Stimulated activated CD4-positive, alpha-beta T cell treated with anti-CD3 and anti-CD28 coated beads, Interleukin-2, amount 100 ng/mL, for 48 hours (primary cell): ENCODE results near the gene CCDC172.

Experiments used
- DNase-seq, 2 donors: peaks; one replicate each; pipeline ENCODE4 v3.0.0-alpha.2; 2020

CCDC172 gene, protein sequence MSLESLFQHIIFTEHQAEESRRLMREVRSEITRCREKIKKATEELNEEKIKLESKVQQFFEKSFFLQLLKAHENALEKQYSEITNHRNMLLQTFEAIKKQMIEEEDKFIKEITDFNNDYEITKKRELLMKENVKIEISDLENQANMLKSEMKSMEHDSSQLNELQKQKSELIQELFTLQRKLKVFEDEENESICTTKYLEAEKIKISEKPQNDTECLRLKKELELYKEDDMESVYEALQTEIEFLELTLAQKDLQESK

DNA sequence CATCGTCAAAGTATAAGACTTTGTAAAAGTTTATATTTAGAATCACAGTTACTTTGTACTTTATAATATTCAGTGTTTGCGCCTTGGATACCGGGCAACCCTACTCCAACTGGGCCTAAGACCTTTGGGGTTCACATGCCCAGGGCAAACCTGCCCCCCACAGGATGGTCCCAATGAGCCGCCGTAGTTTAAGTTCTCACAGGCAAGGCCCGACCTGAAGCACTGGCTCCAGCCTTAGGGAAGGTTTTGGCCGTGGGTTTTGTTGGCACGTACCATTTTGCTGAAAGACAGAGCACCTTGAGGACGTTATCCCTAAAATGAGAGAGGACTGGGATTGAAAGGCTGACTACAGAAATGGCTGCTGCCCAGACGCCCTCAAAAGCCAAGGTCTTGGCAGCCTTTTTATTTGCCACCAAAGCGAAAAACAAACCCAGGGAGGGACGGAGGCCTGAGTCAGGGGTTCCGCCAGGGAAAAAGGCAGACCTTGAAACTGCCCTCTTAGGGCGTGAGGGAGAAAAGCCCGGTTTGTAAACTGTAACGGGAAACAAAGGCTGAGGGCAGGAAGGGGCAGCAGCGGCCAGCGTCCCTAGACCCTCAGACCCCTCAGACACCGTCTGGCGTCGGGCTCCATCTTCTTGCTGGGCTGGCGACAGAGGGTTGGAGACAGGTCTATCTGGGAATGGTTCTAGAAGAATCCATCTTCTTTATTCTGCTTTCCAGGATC lies at the start of gene CCDC172:
Gene CCDC172, plus strand, starts transcription at position 222 of the 724 bp plus-strand sequence. CDS start 564 bp downstream, outside the sequence.
- no peak for DNase-seq

DNA sequence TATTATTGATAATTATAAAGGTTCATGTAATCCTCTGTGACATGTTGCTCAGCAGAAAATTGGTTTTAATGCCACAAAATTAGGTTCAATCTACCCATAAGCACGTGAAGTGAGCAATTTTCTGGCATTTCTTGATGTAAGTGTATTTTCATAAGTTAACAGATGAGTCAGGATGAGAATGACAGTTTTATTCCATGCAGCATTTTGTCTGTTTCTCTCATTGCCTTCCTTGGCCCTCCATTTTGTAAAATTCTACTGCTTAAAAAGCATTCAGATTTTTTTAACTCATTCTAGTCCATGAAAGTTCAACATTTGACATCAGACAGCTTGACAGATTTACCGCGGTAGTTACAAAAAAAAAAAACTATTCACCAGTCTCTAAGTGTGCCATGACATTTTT lies 47.3 kb upstream of the CCDC172 start:
- no peak for DNase-seq

DNA sequence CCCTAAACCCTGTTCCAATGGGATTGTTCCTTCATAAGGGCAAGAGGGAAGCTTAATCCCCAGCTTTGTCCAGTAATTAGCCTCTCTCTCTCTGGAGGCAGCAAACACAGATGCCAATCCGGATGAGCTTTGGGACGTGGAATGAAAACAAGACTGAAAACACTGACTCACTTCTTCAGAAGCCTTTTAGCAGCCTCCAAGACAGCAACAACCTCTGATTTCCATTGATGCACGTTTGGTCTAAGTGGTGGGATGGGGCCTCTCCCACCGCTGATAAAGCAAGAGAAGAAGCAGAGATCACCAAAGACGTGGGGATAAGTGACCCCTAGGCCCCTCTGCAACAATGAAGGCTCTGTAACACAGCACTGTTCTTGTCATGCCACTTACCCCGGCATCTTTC lies 45.4 kb upstream of the CCDC172 start:
- DNase-seq: no peak

DNA sequence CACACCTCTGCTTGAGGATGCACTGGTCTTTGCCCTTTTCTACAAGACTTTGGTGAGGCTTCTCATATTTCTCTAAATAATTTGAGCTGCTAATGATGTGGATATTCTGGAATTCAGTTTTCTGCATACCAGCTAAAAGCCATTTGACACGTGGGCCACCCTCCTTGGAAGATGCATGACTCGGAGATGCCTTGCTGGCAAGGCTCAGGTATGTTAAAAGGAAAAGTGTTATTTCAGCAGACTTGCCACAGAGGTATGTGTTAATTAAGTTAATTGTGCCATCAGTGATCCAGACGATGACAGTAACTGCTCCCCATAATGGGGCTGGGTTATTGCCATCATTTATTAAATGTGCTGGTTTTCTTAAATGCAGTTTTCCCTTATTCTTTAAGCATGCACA lies 42.5 kb upstream of the CCDC172 start:
- no peak for DNase-seq

DNA sequence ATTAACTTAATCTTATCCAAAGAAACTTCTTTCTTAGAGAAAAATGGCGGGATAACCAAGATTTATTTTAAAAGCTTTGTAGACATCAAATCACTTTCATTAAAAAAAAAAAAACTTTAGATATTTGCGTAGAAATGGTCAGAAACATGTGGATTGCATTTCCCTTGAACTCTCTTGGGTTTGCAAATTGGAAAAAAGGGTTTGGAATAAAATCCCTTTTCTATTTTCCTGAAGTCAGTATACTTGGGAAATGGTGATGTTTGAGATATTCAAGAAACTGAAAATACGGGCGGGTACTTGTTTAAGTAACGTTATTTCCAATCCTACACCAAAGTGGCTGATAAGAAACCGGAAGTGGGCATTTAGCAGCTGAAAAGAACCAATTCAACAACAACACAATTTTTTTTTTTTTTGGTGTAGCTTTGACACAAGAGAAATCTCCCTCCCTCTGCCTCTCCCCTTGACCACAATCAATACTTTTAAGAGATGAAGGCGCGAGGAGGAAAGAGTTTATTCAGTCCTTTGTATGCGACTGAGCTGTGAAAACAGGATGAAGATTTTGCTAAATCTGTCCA lies 37.5 kb upstream of the CCDC172 start:
- DNase-seq: no peak

DNA sequence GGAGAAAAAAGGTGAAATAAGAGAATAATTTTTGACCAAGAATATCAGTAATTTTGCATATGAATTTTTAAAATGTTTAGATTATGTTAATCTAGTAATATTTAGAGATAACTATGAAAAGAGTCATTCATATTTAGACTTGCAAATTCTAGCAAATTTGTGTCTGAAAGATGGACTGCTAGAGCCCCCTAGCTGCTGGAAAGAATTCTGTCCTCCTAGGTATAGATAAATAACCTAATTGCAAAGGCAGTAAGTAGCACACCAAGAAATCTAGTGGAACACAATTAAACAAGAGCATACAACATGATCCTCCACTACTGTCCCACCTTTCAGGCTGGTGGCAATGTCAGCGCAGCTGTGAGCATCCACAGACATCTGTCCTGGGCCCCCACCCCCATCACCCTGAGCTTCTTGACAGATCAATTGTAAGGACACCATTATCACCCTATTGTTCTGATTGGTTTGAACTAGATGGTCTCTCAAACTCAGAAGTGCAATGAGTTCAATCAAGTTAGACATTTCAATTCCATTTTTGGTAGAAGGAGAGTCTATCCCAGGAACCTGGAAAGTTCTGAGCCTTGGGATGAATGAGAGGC lies 36.2 kb upstream of the CCDC172 start:
- no peak for DNase-seq

DNA sequence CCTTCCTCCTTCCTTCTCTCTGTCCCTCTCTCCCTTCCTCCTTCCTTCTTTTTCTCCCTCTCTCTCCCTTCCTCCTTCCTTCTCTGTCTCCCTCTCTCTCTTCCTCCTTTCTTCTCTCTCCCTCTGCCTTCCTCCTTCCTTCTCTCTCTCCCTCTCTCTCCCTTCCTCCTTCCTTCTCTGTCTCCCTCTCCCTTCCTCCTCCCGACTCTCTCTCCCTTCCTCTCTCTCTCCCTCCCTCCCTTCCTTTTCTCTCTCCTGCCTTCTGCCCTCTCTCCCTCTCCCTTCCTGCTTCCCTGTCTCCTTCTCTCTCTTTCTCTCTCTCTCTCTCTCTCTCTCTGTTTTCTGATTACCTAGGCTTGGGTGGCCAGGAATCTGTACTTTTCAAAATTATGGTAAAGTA lies 34.6 kb upstream of the CCDC172 start:
- no peak for DNase-seq

DNA sequence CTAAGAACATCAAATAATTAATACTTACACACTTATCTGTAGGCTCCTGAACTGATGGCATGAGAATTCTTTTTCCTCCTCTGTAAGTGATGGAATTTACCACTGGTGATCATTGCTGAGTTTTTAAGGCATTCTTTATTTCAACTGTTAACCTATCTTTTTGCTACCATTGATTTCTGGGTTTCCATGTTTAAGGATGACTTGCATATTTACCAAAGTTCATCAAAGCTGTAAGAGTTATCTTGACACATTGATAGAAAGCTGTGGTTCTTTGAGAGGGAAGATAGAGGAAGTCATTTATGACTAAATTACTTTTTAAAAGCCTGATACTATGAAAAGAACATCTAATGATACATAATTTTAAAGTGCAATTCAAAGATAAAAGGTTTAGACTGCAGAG lies 31.8 kb upstream of the CCDC172 start:
- no peak for DNase-seq

DNA sequence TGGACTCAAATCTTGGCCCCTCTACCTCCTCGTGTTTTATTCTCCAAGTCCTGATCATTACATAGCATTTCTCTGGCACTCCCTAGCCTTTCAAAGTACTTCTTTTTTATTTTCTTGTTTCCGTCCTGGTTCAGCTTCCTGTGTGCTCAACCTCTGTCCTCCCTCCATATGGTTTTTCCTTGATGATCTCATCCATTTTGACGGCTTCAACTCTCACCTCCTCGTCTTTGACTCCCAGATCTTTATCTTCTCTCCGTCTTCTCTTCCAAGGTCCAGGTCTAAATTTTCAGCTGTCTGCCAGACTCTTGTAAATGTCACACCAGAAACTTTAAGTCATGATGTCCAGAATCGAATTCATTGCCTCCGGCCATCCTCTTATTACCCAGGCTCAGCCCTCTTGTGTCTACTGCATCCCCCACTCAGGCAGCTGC lies 27.9 kb upstream of the CCDC172 start:
- no peak for DNase-seq

DNA sequence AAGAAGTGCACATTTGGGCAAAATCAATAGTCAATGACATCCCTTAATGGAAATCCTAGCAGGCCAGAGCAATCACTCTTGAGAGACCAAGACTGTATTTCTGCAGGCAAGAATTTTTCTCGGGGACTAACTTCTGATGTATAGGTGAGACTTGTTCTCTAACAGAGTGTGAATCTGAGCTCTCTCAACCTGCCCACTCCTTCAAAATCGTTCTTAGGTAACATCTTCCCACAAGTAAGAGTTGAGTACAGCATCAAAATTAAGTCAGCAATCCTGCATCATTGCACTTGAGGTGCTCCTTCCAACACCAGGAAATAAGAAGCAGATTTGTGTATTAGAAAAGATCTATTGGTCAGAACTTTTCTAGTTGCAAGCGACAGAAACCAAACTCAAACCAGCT lies 25.7 kb upstream of the CCDC172 start:
- no peak for DNase-seq

DNA sequence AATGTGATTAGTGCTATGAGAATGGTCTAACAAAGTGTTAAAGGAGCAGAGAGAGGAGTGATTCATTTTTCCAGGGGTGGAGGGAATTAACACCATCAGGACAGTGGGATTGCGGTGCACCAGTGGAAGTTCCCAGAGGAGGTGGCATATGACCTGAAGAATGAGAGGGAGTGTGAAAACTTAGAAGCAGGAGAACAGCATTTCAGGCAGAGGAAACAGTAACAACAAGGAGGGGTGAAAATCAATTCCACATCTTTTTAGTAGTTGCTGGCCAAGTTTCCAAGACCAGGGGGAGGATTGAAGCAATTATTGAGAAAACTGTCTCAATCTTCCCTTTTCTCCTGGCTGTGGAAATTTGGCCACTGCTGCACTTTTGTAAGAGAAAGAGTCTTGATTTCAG lies 23.7 kb upstream of the CCDC172 start:
- DNase-seq: no peak

DNA sequence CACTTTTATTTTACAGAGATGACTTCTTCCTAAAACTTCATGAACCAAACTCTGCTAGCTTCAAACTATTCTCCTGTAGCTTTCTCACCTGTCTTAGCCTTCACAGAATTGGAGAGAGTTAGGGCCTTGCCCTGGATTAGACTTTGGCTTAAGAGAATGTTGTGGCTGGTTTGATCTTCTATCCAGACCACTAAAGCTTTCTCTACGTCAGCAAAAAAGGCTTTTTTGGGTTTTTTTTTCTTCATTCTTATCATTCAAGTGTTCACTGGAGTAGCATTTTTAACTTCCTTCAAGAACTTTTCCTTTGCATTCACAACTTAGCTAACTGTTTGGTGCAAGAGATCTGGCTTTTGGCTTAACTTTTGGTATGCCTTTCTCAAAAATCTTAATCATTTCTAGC lies 19.3 kb upstream of the CCDC172 start:
- no peak for DNase-seq

DNA sequence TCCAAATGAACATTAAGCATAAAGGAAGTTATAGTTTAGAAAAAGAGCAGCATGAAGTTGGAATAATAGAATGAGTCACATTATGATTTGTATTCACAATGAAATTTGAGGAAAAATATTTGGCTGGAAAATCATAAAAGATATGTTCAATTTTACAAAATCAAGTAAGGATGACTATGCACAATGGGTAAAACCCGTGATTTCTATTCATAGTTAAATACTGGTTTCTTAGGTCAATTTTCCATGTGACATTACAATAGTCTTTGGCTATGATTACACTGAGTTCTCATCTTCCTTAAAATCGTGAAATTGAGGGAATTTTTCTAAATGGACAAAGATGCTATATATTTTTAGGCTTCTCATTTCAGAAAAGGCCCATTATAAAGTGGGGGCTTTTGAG lies 17.4 kb upstream of the CCDC172 start:
- no peak for DNase-seq

DNA sequence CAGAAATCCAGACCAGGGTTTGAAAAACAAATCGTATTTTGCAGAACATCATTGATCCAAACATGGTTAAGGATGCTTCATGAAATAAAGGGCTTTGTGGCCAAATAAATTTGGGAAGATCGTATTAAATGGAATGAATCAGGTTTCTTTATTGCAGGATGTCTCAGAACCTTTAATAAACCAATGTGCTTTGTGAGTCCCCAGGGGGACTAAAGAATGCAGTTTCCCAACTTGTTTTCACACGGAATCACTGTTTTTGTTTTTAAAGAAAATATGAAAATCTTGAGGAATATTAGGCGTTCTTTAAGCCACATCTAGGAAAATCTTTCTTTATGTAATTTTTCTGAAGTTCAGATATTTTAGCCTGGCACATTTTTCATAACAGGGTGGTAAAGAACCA lies 16.8 kb upstream of the CCDC172 start:
- no peak for DNase-seq

DNA sequence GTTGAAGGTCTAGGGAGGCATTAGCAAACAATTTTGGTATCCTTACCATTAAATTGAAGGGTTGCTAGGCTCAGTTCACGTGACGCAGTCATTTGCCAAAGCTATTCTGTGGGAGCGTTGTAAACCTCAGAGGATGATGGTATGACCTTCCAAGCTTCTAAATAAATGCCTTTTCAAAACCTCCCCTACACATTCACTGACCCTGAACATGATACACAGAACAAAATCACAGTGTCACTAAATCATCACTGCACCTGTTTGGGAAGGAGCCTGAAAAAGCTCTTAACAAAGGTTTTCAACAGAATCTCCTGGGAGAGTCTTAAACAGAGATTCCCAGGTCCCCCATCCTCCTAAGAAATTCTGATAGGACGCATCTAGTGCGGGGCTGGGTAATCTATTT lies 13.2 kb upstream of the CCDC172 start:
- DNase-seq: no peak

DNA sequence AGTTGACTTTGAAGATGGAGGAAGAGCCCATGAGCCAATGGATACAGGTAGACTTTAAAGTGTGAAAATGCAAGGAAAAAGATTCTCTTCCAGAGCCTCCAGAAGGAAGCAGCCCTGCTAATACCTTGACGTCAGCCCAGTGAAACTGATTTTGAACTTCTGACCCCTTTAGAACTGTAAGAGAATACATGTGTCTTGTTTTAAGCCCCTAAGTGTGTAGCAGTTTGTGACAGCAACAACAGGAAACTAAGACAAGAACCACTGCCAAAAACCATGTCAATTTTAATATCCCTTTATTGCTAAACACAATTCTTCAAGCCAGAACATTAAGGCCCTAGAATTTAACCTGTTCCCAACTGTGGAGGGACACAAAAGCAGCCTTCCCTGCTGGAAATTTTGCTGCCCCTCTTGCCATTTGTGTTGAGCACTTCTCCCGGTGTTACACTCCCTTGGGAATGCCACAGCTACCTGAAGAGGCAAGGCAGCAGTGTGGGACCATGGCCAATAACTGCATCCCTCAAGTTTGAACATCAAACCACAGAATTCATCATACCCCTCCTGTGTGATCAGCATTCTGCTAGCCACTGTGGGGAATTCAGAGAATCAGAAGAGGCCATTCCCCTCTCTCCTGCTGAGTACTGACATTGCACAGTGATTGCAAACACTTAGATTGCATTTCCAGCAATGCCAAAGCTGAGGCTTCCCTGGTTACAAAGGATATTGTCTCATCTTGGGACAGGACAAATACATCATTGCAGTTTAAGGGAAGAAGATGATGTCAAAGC lies 12.3 kb upstream of the CCDC172 start:
- no peak for DNase-seq

DNA sequence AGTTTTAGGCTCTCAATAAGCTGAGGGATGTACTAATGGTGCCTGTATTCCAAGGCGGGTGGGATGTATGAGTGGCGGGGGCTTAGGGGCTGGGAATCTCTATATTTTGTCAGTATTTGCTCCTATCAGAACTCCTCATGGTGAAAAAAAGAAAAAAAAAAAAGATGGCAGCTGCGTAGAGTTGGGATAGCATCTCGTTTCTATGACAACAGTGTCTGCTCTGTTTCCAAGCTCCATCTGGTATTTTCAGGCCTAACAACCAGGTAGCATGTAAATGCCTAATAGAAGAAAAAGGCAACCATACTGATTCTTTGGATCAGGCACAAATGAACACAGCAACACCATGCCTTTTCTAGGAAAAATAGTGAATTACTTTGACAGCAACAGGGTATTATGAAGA lies 11.7 kb upstream of the CCDC172 start:
- DNase-seq: no peak

DNA sequence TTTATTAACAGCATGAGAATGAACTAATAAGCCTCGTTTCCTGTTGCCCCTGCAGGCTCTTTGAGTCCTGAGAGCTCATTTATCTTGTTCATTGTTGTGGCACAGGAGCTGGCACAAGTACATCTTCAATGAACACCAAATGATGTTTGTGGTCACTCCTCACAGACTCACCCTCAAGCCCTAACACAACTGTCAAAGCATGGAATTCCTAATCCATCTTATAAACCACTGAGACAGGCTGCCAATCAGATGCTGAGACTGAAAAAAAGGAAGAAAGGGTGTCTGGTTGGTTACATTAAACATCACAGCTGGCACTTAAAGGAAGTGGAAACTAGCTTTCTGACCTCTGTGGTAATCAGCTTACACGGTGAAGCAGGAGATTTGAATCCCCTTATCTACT lies 7.7 kb upstream of the CCDC172 start:
- no peak for DNase-seq

DNA sequence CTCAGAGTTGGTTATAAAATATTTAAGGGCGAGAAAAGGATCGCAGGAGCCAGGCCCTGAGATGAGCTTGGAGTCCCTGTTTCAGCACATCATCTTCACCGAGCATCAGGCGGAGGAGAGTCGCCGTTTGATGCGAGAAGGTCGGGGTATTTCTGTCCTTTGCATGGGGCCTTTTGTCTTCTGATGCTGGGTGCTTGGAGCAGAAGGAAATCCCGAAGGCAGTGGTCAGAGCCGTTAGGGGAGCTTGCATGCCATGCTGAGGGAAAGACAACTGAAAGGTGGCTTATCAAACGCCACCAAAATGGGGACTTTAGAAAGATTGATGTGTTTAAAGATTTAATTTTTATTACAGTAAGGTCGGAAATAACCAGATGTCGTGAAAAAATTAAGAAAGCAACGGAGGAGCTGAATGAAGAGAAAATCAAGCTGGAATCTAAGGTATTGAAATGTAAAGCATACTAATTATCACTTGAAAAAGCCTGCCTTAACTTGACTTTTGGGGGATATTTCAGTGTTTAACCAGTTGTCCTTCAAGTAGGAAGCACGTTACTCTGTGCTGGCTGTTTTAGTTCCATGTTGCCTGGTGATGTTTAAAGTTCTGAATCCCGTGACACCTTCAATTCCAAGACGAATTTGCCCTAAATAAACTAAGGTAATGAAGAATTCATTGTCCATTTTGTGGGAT lies 845 bp downstream of the CCDC172 start:
- DNase-seq: no peak

DNA sequence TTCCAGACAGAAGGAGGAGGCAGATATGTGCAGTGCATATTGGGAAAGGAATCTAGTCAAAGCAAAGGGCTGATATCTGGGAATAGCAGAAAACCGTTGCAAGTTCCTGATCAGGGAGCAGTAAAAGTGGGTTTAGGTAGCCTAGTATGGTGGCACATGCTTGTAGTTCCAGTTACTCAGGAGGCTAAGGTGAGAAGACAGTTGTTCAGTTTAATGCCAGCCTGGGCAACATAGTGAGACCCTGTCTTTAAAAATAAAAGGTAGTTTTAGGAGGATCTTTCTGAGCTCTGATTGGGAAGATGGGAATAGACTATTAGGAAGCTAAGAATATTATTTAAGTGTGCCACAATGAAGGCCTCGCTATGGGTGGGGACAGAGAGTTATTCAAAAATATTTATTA lies 1.7 kb downstream of the CCDC172 start:
- no peak for DNase-seq

DNA sequence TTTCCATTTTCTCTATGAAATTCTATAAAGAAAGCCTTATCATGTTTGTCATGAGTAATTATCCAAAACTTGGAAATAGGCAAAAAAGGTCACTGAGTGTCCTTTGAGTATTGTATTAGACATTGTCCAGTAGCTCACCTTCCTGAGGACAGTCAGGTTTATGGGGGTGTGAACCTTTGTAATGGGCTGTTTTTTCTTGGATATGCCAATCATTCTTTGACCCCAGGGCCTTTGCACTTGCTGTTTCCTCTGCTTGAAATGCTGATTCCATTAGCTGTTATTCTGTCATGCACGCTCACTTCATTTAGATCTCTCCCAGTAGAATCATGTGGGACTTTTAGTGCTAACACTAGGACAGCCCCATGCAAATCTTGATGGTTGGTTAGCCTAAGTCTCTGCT lies 4.9 kb downstream of the CCDC172 start:
- no peak for DNase-seq

DNA sequence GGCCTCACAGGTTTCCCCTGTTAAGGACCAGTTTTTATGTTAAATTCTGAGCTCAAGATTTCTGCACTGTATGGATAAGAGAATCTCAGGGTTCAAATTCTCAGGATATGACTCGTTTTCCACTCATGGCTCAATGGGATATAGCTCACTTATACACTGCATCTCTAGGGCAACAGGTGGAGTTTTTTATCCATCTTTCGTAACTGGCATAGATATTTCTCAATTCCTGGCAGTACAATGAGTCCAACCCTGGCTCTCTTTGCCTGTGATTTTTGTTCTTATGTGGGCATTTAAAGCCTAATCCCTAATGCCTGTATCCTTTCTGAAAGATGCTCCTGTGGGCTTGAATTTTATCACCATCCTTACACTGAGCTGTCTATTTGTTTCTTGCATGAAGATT lies 7.6 kb downstream of the CCDC172 start:
- no peak for DNase-seq

DNA sequence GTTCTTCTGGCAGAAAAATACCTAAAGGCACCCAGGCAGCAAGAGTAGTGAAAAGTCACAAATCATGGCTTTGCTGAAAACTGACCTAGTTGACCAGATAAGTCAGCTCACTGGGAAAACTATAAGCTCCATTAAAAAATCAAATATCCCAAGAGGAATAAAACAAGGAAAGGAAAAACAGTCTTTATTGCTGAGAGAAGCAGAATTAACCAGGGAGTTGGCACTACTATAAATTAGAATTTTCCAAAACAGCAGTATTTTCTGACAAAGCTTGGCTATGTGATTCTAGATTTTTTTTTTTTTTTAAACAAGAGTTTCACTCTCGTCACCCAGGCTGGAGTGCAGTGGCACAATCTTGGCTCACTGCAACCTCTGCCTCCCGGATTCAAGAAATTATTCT lies 12.6 kb downstream of the CCDC172 start:
- DNase-seq: no peak
